Nephron (organoid): ENCODE measurements around the gene ESRRB.

ENCODE experiments used
- H3K27ac Mint-ChIP-seq, 3 experiments: 2 replicates each; pipeline ENCODE4 v1.8.0; 2020; ENCODE audit warnings: mixed read lengths in 3 of 3, mild to moderate bottlenecking in 2 of 3, moderate library complexity in 1 of 3
- H3K27me3 Mint-ChIP-seq: 2 replicates; pipeline ENCODE4 v1.8.0; 2021; ENCODE audit warnings: low read depth, mild to moderate bottlenecking, moderate library complexity, mixed read lengths
- H3K36me3 Mint-ChIP-seq: 2 replicates; pipeline ENCODE4 v1.8.0; 2020; ENCODE audit warnings: low read depth, mixed read lengths
- H3K4me1 Mint-ChIP-seq: 2 replicates; pipeline ENCODE4 v1.8.0; 2020; ENCODE audit warnings: mixed read lengths
- H3K4me3 Mint-ChIP-seq, 3 experiments: 2 replicates each; pipeline ENCODE4 v1.8.0; 2020; ENCODE audit warnings: mild to moderate bottlenecking in 3 of 3, mixed read lengths in 3 of 3, moderate library complexity in 2 of 3
- H3K9me3 Mint-ChIP-seq: 2 replicates; pipeline ENCODE4 v1.8.0; 2020; ENCODE audit warnings: mixed read lengths
- CTCF ChIP-seq, 3 experiments: fragments of 200-600 bp; sonication (generic); IDR thresholded peaks; one replicate each; pipeline ENCODE4 v1.5.0; 2021; ENCODE audit warnings: antibody characterized with exemption in 3 of 3; ENCODE audit not compliant: unreplicated experiment in 3 of 3

ESRRB gene

GRCh38 chr14:76539130-76539529 lies 163.2 kb downstream of the ESRRB start:
- peaks cover 37% of the 10 kb centered on the region for H3K4me1 Mint-ChIP-seq
- H3K4me3 Mint-ChIP-seq: no peak overlapping the region
- H3K27ac Mint-ChIP-seq: no peak overlapping the region
- H3K36me3 Mint-ChIP-seq: no peaks in the 10 kb centered on the region
- TF ChIP-seq CTCF (IDR thresholded peaks at IDR 0.05; ENCODE audit: unreplicated experiment in 3 of 3): no peak
- H3K9me3 Mint-ChIP-seq: no peaks in the 10 kb centered on the region
- no peaks in the 10 kb centered on the region for H3K27me3 Mint-ChIP-seq

GRCh38 chr14:76541594-76542219 lies 165.8 kb downstream of the ESRRB start:
- Mint-ChIP-seq H3K9me3 (no peaks in the 10 kb centered on the region), H3K4me1 (peaks cover 50% of the 10 kb centered on the region), H3K4me3 (peak overlapping the region; percentile 67 to 70 (median 68)), H3K36me3 (no peaks in the 10 kb centered on the region), H3K27me3 (peaks cover 5% of the 10 kb centered on the region), H3K27ac (peak overlapping the region; percentile 9 to 75 (median 58))
- no peak for TF ChIP-seq CTCF (IDR thresholded peaks at IDR 0.05; ENCODE audit: unreplicated experiment in 3 of 3)

- Mint-ChIP-seq H3K4me3 (peak overlapping the region in 1 of 3 experiments; percentile 28), H3K36me3 (no peaks in the 10 kb centered on the region)
Observed at GRCh38 chr14:76546426-76547221, 170.7 kb downstream of the ESRRB start.

GRCh38 chr14:76547831-76548230 lies 171.9 kb downstream of the ESRRB start:
- H3K4me3 Mint-ChIP-seq: no peak overlapping the region
- TF ChIP-seq CTCF (IDR thresholded peaks at IDR 0.05; ENCODE audit: unreplicated experiment in 3 of 3): no peak
- no peaks in the 10 kb centered on the region for H3K9me3 Mint-ChIP-seq
- H3K27ac Mint-ChIP-seq: no peak overlapping the region
- no peaks in the 10 kb centered on the region for H3K36me3 Mint-ChIP-seq
- peaks cover 20% of the 10 kb centered on the region for H3K4me1 Mint-ChIP-seq
- H3K27me3 Mint-ChIP-seq: peaks cover 16% of the 10 kb centered on the region

More at GRCh38 chr14:76546426-76547221, 170.7 kb downstream of the ESRRB start:
- peak; percentile 40 to 55 (median 49) for TF ChIP-seq CTCF (IDR thresholded peaks at IDR 0.05; ENCODE audit: unreplicated experiment in 3 of 3)
- Mint-ChIP-seq H3K27ac (no peak overlapping the region), H3K9me3 (no peaks in the 10 kb centered on the region), H3K27me3 (peaks cover 16% of the 10 kb centered on the region), H3K4me1 (peaks cover 30% of the 10 kb centered on the region)

GRCh38 chr14:76550534-76550933 lies 174.6 kb downstream of the ESRRB start:
- H3K4me1 Mint-ChIP-seq: peaks cover 11% of the 10 kb centered on the region
- H3K4me3 Mint-ChIP-seq: no peak overlapping the region
- no peaks in the 10 kb centered on the region for H3K9me3 Mint-ChIP-seq
- H3K27ac Mint-ChIP-seq: no peak overlapping the region
- no peaks in the 10 kb centered on the region for H3K36me3 Mint-ChIP-seq
- no peak for TF ChIP-seq CTCF (IDR thresholded peaks at IDR 0.05; ENCODE audit: unreplicated experiment in 3 of 3)
- H3K27me3 Mint-ChIP-seq: peaks cover 16% of the 10 kb centered on the region
